Measurements from ENCODE around the gene CEP104. TPM values are rescaled to one million over a fixed set of nuclear protein-coding genes. Genes with fewer than 3 reads are reported as not detected.

Gene CEP104
- total and polyA plus RNA-seq, 9 of the 15 experiments (the other 6 are each of a cell fraction or from before 2014, with no cell fraction given) = 11.2 to 63.4 (median 42.6) TPM

DNA sequence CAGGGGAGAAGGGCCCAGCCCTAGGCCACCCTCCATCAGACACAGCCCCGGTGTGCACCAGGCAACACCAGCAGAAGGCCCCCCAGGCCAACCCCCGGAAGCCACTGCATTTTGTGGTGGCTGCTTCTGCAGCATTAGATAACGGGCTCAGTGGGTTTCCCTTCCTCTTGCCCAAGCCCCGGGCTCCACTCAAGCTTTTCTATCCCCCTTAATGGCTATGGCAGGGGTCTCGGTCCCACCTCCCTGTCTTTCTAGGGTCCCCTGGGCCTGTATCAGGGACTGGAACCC is 24.1 kb upstream of the CEP104 start:
- H4K20me1 ChIP-seq (replicated peaks; ENCODE audit: control insufficient read depth, insufficient read depth, low read length) = 0 out of 2 replicates have a peak, but pooled peaks cover 3% of the 10 kb centered on the region
- no peaks in the 10 kb centered on the region for H3K9me1 ChIP-seq (ENCODE audit: control insufficient read depth, insufficient read depth, low read length)
- no peak overlapping the region for H2AFZ ChIP-seq (ENCODE audit: low read depth, low read length)
- intact Hi-C loops (cut with micrococcal nuclease) = no loop called here
- H3K9ac ChIP-seq (ENCODE audit: insufficient read depth in 1 of 2, low read depth in 2 of 2, low read length in 2 of 2) = peak overlapping the region in 1 of 2 experiments; percentile 80; a peak in 2 of 4 replicates
- no peaks in the 10 kb centered on the region for H3K27me3 ChIP-seq (ENCODE audit: control insufficient read depth in 2 of 2, insufficient read depth in 2 of 2, low read length in 2 of 2)
- CTCF ChIA-PET (ENCODE audit: low intra/inter-chr PET ratio) = no interaction called here
- no peak for TF ChIP-seq CBX5 (IDR thresholded peaks at IDR 0.05; ENCODE audit: borderline replicate concordance, low read depth)
- TF ChIP-seq, protein P1, sequence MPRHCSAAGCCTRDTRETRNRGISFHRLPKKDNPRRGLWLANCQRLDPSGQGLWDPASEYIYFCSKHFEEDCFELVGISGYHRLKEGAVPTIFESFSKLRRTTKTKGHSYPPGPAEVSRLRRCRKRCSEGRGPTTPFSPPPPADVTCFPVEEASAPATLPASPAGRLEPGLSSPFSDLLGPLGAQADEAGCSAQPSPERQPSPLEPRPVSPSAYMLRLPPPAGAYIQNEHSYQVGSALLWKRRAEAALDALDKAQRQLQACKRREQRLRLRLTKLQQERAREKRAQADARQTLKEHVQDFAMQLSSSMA (CRISPR knock-in tag; IDR thresholded peaks at IDR 0.05) = no peak
- TF ChIP-seq, protein P2, sequence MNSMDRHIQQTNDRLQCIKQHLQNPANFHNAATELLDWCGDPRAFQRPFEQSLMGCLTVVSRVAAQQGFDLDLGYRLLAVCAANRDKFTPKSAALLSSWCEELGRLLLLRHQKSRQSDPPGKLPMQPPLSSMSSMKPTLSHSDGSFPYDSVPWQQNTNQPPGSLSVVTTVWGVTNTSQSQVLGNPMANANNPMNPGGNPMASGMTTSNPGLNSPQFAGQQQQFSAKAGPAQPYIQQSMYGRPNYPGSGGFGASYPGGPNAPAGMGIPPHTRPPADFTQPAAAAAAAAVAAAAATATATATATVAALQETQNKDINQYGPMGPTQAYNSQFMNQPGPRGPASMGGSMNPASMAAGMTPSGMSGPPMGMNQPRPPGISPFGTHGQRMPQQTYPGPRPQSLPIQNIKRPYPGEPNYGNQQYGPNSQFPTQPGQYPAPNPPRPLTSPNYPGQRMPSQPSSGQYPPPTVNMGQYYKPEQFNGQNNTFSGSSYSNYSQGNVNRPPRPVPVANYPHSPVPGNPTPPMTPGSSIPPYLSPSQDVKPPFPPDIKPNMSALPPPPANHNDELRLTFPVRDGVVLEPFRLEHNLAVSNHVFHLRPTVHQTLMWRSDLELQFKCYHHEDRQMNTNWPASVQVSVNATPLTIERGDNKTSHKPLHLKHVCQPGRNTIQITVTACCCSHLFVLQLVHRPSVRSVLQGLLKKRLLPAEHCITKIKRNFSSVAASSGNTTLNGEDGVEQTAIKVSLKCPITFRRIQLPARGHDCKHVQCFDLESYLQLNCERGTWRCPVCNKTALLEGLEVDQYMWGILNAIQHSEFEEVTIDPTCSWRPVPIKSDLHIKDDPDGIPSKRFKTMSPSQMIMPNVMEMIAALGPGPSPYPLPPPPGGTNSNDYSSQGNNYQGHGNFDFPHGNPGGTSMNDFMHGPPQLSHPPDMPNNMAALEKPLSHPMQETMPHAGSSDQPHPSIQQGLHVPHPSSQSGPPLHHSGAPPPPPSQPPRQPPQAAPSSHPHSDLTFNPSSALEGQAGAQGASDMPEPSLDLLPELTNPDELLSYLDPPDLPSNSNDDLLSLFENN (IDR thresholded peaks at IDR 0.05; ENCODE audit: low read depth in 2 of 2, low read length in 2 of 2) = no peak
- TF ChIP-seq HNRNPL (IDR thresholded peaks at IDR 0.05; ENCODE audit: low read depth, low read length) = no peak
- TF ChIP-seq ZNF354B (CRISPR knock-in tag; IDR thresholded peaks at IDR 0.05) = no peak
- TF ChIP-seq BMI1 (IDR thresholded peaks at IDR 0.05; ENCODE audit: low read length) = no peak
- no peak for TF ChIP-seq HSF4 (CRISPR knock-in tag; IDR thresholded peaks at IDR 0.05; ENCODE audit: borderline replicate concordance)
- TF ChIP-seq HDAC3 (IDR thresholded peaks at IDR 0.05; ENCODE audit: borderline replicate concordance, partially characterized antibody) = no peak
- no peak for TF ChIP-seq SMARCA5 (IDR thresholded peaks at IDR 0.05)
- H3K4me3 ChIP-seq = no peak overlapping the region
- ATAC-seq (peak; percentile 54), DNase-seq (ENCODE audit: extremely low read depth in 1 of 4, low spot score in 3 of 4) (peak in 1 of 4 experiments; percentile 23), FAIRE-seq (no peak)
- in situ Hi-C loops (cut with MboI) = no loop called here
- peaks cover 4% of the 10 kb centered on the region for H3K9me3 ChIP-seq (replicated peaks; ENCODE audit: control insufficient read depth, insufficient read depth, low read depth, low read length)
- no TSS peak for BruUV-seq (replicated peaks)
- peaks cover 44% of the 10 kb centered on the region for H3K36me3 ChIP-seq (ENCODE audit: control insufficient read depth, insufficient read depth, low read length)
- H3K79me2 ChIP-seq (ENCODE audit: control insufficient read depth, insufficient read depth, low read length) = no peaks in the 10 kb centered on the region
- WGBS (ENCODE audit: insufficient coverage, low coverage, missing lambda C conversion rate) = 50% methylated on average over 5 of the region's 5 CpGs
- no peak overlapping the region for H3K27ac ChIP-seq (ENCODE audit: extremely low read depth, low read depth, low read length)
- POLR2A ChIA-PET = interaction anchor here (1.4 kb wide), 1 partner anchor 19 kb away, joined by 8 read pairs; the partner anchor contains the start of gene C1orf174
- H3K4me2 ChIP-seq (ENCODE audit: insufficient read depth, low read length) = no peak overlapping the region
- peaks cover 0 to 18% of the 10 kb centered on the region in 2 experiments; a peak in 3 of 5 replicates for H3K4me1 ChIP-seq (replicated peaks in 1 of 2; ENCODE audit: control insufficient read depth in 2 of 2, insufficient read depth in 2 of 2, low read length in 2 of 2)
